Effector memory CD8-positive, alpha-beta T cell (primary cell): Measurements from ENCODE around the gene TNFRSF6B.

Experiments used
- ATAC-seq: fragments of 150-1000 bp; cut with Tn5 transposase; replicated peaks from 2 replicates; pipeline ENCODE4 v1.10.0; 2021; ENCODE audit warnings: mild to moderate bottlenecking, moderate library complexity
- DNase-seq, 3 experiments: peaks; one replicate each; pipeline ENCODE4 v3.0.0; 2021
- H3K27ac Mint-ChIP-seq, 2 donors: one replicate each; pipeline ENCODE4 v1.8.0; 2022; ENCODE audit warnings: mild to moderate bottlenecking in 2 of 2, mixed read lengths in 2 of 2, moderate library complexity in 2 of 2
- H3K27me3 Mint-ChIP-seq, 2 donors: one replicate each; pipeline ENCODE4 v1.8.0; 2022; ENCODE audit warnings: mixed read lengths in 2 of 2
- H3K36me3 Mint-ChIP-seq: one replicate; pipeline ENCODE4 v1.8.0; 2022; ENCODE audit warnings: mild to moderate bottlenecking, moderate library complexity, mixed read lengths; ENCODE audit not compliant: insufficient read depth
- H3K4me1 Mint-ChIP-seq, 2 donors: one replicate each; pipeline ENCODE4 v1.8.0; 2022; ENCODE audit warnings: low read depth in 2 of 2, mixed read lengths in 2 of 2
- H3K4me3 Mint-ChIP-seq, 2 donors: one replicate each; pipeline ENCODE4 v1.8.0; 2022; ENCODE audit warnings: mild to moderate bottlenecking in 2 of 2, mixed read lengths in 2 of 2, moderate library complexity in 2 of 2
- H3K9me3 Mint-ChIP-seq, 2 donors: one replicate each; pipeline ENCODE4 v1.8.0; 2022; ENCODE audit warnings: mixed read lengths in 2 of 2

The TNFRSF6B gene

DNA sequence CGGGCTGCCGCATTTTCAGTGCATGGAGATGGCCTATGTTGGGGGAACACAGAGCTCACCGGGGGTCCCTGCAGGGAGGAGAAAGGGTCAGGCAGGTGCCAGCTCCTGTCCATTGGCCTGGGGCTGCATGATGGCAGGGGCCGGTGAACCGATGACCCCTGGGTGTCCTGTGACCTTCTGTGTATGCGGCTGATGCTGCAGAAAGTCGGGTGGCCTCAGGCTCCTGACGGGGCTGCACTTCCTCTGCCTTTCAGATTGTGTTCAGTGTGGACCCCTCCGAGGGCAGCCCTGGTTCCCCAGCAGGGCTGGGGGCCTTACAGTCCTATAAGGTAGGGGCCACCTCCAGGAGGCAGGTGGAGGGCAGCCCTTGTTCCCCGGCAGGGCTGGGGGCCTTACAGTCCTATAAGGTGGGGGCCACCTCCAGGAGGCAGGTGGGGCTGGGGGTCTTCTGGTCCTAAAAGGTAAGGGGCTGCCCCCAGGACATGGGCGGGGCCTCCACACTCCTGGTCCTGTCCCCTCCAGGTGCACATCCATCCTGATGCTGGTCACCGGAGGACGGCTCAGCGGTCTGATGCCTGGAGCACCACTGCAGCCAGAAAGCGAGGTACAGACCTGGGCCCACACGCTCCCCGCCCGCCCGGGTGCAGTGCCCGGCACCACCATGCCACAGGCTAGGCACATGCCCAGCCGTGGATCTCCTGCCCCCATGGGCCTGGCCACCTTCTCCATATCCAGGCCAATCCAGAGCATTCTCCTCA is 11.0 kb upstream of the TNFRSF6B start:
- Mint-ChIP-seq H3K4me1 (peaks cover 0 to 1% of the 10 kb centered on the region in 2 donors), H3K9me3 (no peaks in the 10 kb centered on the region), H3K27me3 (no peaks in the 10 kb centered on the region), H3K4me3 (no peak overlapping the region), H3K36me3 (peaks cover 3% of the 10 kb centered on the region), H3K27ac (peak overlapping the region in 1 of 2 donors; percentile 28)
- DNase-seq = no peak
- no peak for ATAC-seq

DNA sequence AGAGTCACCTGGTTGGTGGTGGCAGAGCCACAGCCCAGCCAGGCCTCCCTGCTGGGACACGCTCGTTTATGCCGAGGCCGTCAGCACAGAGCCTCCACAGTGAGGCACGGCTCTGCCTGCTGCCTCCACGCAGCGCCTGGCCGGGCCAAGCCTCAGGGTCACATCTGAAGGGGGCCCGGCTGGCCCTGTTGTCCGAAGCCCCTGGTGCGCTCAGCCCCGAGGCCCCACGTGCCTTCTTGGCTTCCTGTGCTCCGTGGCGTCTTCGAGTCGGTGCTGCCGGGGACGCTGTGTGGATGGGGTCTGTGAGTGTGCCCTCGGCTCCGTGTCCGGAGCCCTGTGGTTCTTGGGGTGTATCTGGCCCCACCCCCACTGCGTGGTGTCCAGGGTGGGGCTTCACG is 10.4 kb upstream of the TNFRSF6B start:
- Mint-ChIP-seq H3K36me3 (peaks cover 3% of the 10 kb centered on the region), H3K4me3 (no peak overlapping the region), H3K4me1 (peaks cover 0 to 1% of the 10 kb centered on the region in 2 donors), H3K27me3 (no peaks in the 10 kb centered on the region), H3K27ac (no peak overlapping the region), H3K9me3 (no peaks in the 10 kb centered on the region)
- ATAC-seq = no peak
- no peak for DNase-seq

- DNase-seq = no peak
- no peak overlapping the region for H3K4me3 Mint-ChIP-seq
Measured at GRCh38 chr20:63686492-63687321, 9.7 kb upstream of the TNFRSF6B start.

GRCh38 chr20:63687419-63688178 is 8.9 kb upstream of the TNFRSF6B start:
- Mint-ChIP-seq H3K27me3 (no peaks in the 10 kb centered on the region), H3K4me1 (peaks cover 0 to 5% of the 10 kb centered on the region in 2 donors), H3K4me3 (no peak overlapping the region), H3K9me3 (no peaks in the 10 kb centered on the region), H3K27ac (no peak overlapping the region), H3K36me3 (peaks cover 14% of the 10 kb centered on the region)
- DNase-seq = no peak
- ATAC-seq = no peak

More at GRCh38 chr20:63686492-63687321, 9.7 kb upstream of the TNFRSF6B start:
- no peaks in the 10 kb centered on the region for H3K9me3 Mint-ChIP-seq
- ATAC-seq = peak; percentile 51
- H3K36me3 Mint-ChIP-seq = peaks cover 5% of the 10 kb centered on the region
- no peaks in the 10 kb centered on the region for H3K27me3 Mint-ChIP-seq
- peaks cover 0 to 5% of the 10 kb centered on the region in 2 donors for H3K4me1 Mint-ChIP-seq
- H3K27ac Mint-ChIP-seq = no peak overlapping the region

GRCh38 chr20:63688228-63689045 is 8.0 kb upstream of the TNFRSF6B start:
- DNase-seq = no peak
- Mint-ChIP-seq H3K4me3 (no peak overlapping the region), H3K27me3 (no peaks in the 10 kb centered on the region), H3K36me3 (peaks cover 22% of the 10 kb centered on the region), H3K27ac (no peak overlapping the region), H3K9me3 (no peaks in the 10 kb centered on the region), H3K4me1 (peaks cover 0 to 5% of the 10 kb centered on the region in 2 donors)
- no peak for ATAC-seq

DNA sequence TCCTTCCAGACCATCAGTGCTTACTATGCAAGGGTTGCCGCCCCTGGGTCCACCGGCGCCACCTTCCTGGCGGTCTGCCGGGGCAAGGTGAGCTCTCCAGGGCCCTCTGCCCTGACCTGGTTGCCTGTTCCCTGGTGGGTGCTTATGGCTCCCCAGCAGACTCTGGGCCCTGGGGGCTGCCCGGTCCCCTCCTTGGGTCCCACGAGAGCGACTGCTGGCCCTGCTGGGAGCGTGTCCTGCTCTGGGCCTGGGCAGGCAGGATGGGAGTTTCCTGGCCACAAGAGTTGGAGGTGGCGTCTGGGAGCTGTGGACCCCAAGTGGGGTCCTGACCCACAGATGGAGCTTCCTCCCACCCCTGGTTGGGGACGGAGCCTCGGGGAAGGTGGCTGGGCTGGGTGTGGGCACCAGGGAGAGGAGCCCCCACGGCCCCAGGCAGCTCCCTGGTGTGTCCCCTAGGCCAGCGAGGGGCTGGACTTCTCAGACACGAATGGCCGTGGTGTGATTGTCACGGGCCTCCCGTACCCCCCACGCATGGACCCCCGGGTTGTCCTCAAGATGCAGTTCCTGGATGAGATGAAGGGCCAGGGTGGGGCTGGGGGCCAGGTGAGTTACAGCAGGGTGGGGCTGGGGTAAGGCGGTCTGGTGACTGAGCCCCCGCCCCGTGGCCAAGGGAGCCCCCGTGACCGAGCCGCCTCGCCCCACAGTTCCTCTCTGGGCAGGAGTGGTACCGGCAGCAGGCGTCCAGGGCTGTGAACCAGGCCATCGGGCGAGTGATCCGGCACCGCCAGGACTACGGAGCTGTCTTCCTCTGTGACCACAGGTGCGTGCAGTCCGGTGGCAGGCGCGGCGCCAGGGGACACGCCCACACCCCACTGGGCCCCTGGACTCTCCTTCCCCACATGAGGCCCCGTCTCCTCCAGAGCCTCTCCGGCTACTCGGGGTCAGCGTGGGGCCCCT is 7.1 kb upstream of the TNFRSF6B start:
- no peak for ATAC-seq
- H3K27ac Mint-ChIP-seq = no peak overlapping the region
- no peaks in the 10 kb centered on the region for H3K9me3 Mint-ChIP-seq
- DNase-seq = no peak
- no peak overlapping the region for H3K4me3 Mint-ChIP-seq
- H3K27me3 Mint-ChIP-seq = no peaks in the 10 kb centered on the region
- peaks cover 31% of the 10 kb centered on the region for H3K36me3 Mint-ChIP-seq
- peaks cover 0 to 7% of the 10 kb centered on the region in 2 donors for H3K4me1 Mint-ChIP-seq

- DNase-seq = no peak
- peaks cover 0 to 7% of the 10 kb centered on the region in 2 donors for H3K4me1 Mint-ChIP-seq
- no peak overlapping the region for H3K4me3 Mint-ChIP-seq
- H3K9me3 Mint-ChIP-seq = no peaks in the 10 kb centered on the region
- H3K27me3 Mint-ChIP-seq = no peaks in the 10 kb centered on the region
- H3K27ac Mint-ChIP-seq = no peak overlapping the region
- no peak for ATAC-seq
- H3K36me3 Mint-ChIP-seq = peaks cover 37% of the 10 kb centered on the region
Measured at GRCh38 chr20:63690003-63690897, 6.2 kb upstream of the TNFRSF6B start.

- H3K4me1 Mint-ChIP-seq = peaks cover 0 to 7% of the 10 kb centered on the region in 2 donors
- peak overlapping the region; percentile 8 to 22 for H3K27ac Mint-ChIP-seq
- no peaks in the 10 kb centered on the region for H3K27me3 Mint-ChIP-seq
- peaks cover 37% of the 10 kb centered on the region for H3K36me3 Mint-ChIP-seq
- no peak overlapping the region for H3K4me3 Mint-ChIP-seq
- H3K9me3 Mint-ChIP-seq = no peaks in the 10 kb centered on the region
- ATAC-seq = no peak
- DNase-seq = no peak
Measured at GRCh38 chr20:63690898-63691710, 5.3 kb upstream of the TNFRSF6B start.

GRCh38 chr20:63691711-63692435 is 4.6 kb upstream of the TNFRSF6B start:
- H3K27ac Mint-ChIP-seq = peak overlapping the region; percentile 22 to 97
- H3K36me3 Mint-ChIP-seq = peaks cover 37% of the 10 kb centered on the region

GRCh38 chr20:63692436-63693082 is 3.9 kb upstream of the TNFRSF6B start:
- Mint-ChIP-seq H3K36me3 (peaks cover 37% of the 10 kb centered on the region), H3K27ac (peak overlapping the region in 1 of 2 donors; percentile 97), H3K4me1 (peaks cover 3 to 11% of the 10 kb centered on the region in 2 donors), H3K4me3 (peak overlapping the region in 1 of 2 donors; percentile 23), H3K27me3 (no peaks in the 10 kb centered on the region), H3K9me3 (no peaks in the 10 kb centered on the region)
- DNase-seq (no peak), ATAC-seq (no peak)

More at GRCh38 chr20:63691711-63692435, 4.6 kb upstream of the TNFRSF6B start:
- no peaks in the 10 kb centered on the region for H3K27me3 Mint-ChIP-seq
- H3K4me1 Mint-ChIP-seq = peaks cover 0 to 6% of the 10 kb centered on the region in 2 donors
- H3K9me3 Mint-ChIP-seq = no peaks in the 10 kb centered on the region
- ATAC-seq (no peak), DNase-seq (no peak)
- H3K4me3 Mint-ChIP-seq = no peak overlapping the region
